NCI-H1694 (cell line): Measurements from ENCODE around the gene ZFAND3.
"Not testable (repeated sequence)": the region's sequence is repeated elsewhere in the genome, so short reads cannot be mapped to it uniquely, and the experiment has no call there.

ENCODE experiments used
- DNase-seq: peaks from one replicate; lab custom pipeline; 2025; lab: John Stamatoyannopoulos, UW

ZFAND3 gene

DNA sequence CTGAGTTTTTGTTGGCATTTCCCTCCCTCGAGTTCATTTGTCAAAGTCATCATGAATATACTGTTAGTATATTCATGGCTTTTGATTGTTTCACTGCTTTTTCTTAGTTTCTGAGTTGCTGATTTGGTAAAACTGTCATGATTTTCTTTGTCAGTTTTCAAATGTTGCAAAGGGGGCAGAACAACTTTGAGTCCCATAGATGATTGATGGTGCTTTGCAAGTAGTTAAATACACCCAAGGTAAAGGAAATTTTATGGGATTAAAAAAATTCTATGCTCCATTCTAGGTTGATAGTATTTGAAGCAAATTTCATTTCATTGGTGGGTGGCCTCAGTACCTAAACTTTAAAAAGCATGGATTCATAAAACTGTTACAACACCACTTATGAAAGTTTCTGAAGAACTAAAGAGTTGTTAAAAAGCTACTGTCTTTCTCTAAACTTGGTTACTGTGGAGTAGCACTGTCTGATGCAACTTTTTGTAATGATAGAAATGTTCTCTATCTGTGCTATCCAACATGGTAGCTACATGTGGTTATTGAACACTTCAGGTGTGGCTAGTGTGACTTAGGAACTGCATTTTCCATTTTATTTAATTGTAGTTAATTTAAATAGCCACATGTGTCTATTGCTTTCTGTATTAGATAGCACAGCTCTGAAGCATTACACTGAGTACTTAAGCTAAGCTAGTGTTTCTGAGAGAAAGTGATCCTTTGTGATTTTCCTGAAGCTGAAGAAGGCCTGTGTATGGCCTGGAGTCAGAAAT is 153.6 kb downstream of the ZFAND3 start:
- no peak for DNase-seq

DNA sequence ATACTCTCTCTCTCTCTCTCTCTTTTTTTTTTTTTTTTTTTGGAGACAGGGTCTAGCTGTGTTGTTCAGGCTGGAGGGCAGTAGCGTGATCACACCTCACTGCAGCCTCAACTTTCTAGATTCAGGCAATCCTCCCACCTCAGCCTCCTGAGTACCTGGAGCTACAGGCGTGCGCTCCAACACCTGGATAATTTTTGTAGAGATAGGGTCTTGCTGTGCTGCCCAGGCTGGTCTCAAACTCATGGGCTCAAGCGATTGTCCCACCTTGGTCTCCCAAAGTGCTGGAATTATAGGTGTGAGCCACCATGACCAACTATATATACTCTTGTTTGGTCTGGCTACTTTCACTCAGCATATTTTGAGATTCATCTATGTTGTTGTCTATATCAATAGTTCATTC is 154.9 kb downstream of the ZFAND3 start:
- DNase-seq = no peak

DNA sequence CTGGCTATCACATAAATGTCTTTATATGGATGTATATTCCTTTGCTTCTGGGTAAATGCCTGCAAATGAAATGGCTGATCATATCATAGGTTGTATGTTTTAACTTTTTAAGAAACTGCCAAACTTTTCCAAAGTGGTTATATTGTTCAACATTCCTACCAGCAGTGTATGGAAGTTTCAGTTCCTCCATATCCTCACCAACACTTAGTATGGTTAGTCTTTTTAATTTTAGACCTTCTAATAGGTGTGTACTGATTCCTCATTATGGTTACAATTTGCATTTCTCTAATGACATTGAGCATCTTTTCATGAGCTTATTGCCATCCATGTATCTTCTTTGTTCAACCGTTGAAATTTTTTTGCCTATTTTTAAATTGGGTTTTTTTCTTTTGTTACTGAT is 155.4 kb downstream of the ZFAND3 start:
- DNase-seq = no peak

DNA sequence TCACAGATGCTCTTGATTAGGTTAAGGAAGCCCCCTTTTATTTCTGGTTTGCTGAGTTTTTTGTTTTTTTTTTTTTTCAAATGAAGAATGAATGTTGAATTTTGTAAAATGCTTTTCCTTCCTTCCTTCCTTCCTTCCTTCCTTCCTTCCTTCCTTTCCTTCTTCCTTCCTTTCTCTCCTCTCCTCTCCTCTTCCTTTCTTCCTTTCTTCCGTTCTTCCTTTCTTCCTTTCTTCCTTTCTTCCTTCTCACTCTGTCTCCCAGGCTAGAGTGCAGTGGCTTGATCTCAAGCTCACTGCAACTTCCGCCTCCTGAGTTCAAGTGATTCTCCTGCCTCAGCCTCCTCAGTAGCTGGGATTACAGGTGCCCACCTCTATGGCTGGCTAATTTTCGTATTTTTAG is 158.2 kb downstream of the ZFAND3 start:
- DNase-seq = no peak

- no peak for DNase-seq
Measured at GRCh38 chr6:37979392-37980221, 160.1 kb downstream of the ZFAND3 start.

- no peak for DNase-seq
Measured at GRCh38 chr6:37980222-37980595, 160.7 kb downstream of the ZFAND3 start.

DNA sequence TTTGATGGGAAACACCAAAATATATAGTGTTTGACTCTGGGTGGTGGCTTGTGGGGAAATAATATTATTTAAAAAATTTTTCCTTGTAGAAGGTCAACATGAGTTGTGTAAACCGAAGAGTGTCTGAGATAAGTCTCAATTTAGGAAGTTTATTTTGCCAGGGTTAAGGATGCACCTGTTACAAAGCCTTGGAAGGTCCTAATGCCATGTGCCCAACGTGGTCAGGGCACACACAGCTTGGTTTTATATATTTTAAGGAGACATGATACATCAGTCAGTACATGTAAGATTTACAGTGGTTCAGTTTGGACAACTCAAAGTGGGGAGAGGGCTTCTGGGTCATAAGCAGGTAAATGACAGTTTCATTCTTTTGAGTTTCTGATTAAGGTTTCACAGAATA is 162.1 kb downstream of the ZFAND3 start:
- no peak for DNase-seq

GRCh38 chr6:37982317-37982716 is 162.8 kb downstream of the ZFAND3 start:
- no peak for DNase-seq

- no peak for DNase-seq
Measured at GRCh38 chr6:37983720-37984501, 164.4 kb downstream of the ZFAND3 start.

DNA sequence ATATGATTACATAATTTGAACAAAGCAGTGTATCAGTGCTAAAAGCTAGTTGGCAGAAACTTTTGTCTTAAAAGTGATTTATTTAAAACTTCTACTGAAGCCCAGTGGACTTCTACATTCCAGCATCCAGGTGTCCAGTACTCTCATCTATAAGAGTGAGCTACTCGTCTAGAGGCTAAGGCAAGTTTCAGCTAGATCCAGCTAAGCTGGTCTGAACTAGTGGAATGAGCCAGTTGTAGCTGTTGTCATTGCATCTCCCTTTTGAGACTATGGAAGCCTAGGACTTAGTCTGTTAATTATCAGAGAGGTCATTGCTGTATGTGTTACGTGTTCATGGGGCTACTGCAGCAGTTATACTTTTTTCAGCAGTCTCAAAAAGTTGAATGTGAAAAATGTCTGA is 165.1 kb downstream of the ZFAND3 start:
- no peak for DNase-seq

GRCh38 chr6:37985355-37985754 is 165.8 kb downstream of the ZFAND3 start:
- DNase-seq = no peak

GRCh38 chr6:37987018-37987417 is 167.5 kb downstream of the ZFAND3 start:
- DNase-seq = no peak

GRCh38 chr6:37987559-37987958 is 168.0 kb downstream of the ZFAND3 start:
- no peak for DNase-seq

GRCh38 chr6:37988127-37988526 is 168.6 kb downstream of the ZFAND3 start:
- DNase-seq = no peak

- DNase-seq = no peak
Measured at GRCh38 chr6:37988696-37989095, 169.2 kb downstream of the ZFAND3 start.

- DNase-seq = no peak
Measured at GRCh38 chr6:37990762-37991525, 171.4 kb downstream of the ZFAND3 start.

GRCh38 chr6:37992749-37993148 is 173.2 kb downstream of the ZFAND3 start:
- DNase-seq = no peak

GRCh38 chr6:37993194-37993593 is 173.7 kb downstream of the ZFAND3 start:
- not testable (repeated sequence) for DNase-seq

DNA sequence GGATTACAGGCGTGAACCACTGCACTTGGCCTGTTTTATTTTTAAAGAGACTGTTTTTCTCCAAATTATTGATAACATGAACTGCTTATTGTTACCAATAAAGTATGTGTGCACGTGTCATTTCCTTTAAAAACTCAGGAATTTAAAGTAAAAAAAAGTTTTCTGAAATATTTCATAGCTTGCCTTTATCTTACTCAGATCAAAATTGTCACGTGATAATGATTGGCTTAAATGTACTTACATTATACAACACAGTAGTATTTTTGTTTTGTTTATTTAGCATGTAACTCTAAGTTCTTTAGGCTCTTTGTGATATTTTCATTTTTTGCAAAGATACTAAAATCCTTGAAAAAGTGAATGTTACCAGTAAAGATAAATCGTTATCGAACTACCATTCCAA is 174.1 kb downstream of the ZFAND3 start:
- no peak for DNase-seq

GRCh38 chr6:37994223-37994622 is 174.7 kb downstream of the ZFAND3 start:
- DNase-seq = no peak

- DNase-seq = no peak
Measured at GRCh38 chr6:37998366-37998765, 178.8 kb downstream of the ZFAND3 start.

- DNase-seq = no peak
Measured at GRCh38 chr6:38001386-38001785, 181.9 kb downstream of the ZFAND3 start.
